ENCODE results near the gene TCF12. TPM values are rescaled to one million over a fixed set of nuclear protein-coding genes. Genes with fewer than 3 reads are reported as not detected.
A peak's percentile ranks its signal among the peaks of the same experiment; 100 is the strongest.

The TCF12 gene
- total RNA-seq, 1 donor from 2014 or later, result 106 TPM

DNA sequence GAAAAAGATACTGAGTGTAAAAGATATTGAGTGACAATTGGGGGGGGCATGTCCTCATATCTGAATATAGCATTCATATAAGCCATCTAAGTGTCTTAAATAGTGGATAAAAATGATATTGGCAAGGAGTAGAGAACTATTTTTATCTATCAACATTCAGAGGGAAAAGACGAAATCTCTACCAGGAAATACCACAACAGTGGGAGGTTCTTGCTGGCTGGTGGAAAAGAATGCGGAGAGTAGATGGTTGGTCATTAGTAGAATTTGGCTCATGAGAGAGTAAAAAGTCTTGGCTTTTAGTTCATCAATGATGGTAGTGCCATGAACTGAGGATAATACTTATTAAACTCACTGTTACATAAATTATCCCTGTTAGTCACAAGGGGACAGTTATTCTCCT lies 4.8 kb upstream of the TCF12 start:
- peaks cover 32% of the 10 kb centered on the region for H3K4me1 Mint-ChIP-seq (ENCODE audit: low read depth)
- H3K9me3 Mint-ChIP-seq (ENCODE audit: low read depth), result no peaks in the 10 kb centered on the region
- H3K36me3 Mint-ChIP-seq (ENCODE audit: low read depth), result no peaks in the 10 kb centered on the region
- no peak for DNase-seq (ENCODE audit: low spot score)
- H3K27me3 Mint-ChIP-seq (ENCODE audit: low read depth), result no peaks in the 10 kb centered on the region
- H3K27ac Mint-ChIP-seq (ENCODE audit: unreplicated experiment), result peak overlapping the region; percentile 82
- H3K4me3 Mint-ChIP-seq (ENCODE audit: unreplicated experiment), result peak overlapping the region; percentile 10
- TF ChIP-seq, protein P1, sequence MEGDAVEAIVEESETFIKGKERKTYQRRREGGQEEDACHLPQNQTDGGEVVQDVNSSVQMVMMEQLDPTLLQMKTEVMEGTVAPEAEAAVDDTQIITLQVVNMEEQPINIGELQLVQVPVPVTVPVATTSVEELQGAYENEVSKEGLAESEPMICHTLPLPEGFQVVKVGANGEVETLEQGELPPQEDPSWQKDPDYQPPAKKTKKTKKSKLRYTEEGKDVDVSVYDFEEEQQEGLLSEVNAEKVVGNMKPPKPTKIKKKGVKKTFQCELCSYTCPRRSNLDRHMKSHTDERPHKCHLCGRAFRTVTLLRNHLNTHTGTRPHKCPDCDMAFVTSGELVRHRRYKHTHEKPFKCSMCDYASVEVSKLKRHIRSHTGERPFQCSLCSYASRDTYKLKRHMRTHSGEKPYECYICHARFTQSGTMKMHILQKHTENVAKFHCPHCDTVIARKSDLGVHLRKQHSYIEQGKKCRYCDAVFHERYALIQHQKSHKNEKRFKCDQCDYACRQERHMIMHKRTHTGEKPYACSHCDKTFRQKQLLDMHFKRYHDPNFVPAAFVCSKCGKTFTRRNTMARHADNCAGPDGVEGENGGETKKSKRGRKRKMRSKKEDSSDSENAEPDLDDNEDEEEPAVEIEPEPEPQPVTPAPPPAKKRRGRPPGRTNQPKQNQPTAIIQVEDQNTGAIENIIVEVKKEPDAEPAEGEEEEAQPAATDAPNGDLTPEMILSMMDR (IDR thresholded peaks at IDR 0.05), result no peak

DNA sequence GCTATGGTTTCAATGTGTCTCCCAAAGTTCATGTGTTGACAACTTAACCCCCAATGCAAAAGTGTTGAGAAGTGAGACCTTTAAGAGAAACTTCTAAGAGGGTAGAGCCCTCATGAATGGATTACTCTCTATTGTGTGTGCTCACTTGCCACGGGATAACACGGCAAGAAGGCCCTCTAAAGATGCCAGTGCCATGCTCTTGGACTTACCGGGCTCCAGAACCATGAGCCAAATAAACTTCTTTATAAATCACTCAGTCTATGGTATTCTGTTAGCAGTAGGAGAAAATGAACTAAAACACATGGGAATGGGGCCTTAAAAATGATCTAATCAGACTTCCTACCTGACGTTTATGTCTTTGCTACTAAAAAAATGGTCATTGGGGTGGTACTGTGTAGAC lies 2.6 kb upstream of the TCF12 start:
- H3K27ac Mint-ChIP-seq (ENCODE audit: unreplicated experiment), result no peak overlapping the region
- no peaks in the 10 kb centered on the region for H3K9me3 Mint-ChIP-seq (ENCODE audit: low read depth)
- peaks cover 44% of the 10 kb centered on the region for H3K4me1 Mint-ChIP-seq (ENCODE audit: low read depth)
- DNase-seq (ENCODE audit: low spot score), result no peak
- no peak overlapping the region for H3K4me3 Mint-ChIP-seq (ENCODE audit: unreplicated experiment)
- no peaks in the 10 kb centered on the region for H3K27me3 Mint-ChIP-seq (ENCODE audit: low read depth)
- TF ChIP-seq, protein P1 (IDR thresholded peaks at IDR 0.05), result no peak
- peaks cover 2% of the 10 kb centered on the region for H3K36me3 Mint-ChIP-seq (ENCODE audit: low read depth)

DNA sequence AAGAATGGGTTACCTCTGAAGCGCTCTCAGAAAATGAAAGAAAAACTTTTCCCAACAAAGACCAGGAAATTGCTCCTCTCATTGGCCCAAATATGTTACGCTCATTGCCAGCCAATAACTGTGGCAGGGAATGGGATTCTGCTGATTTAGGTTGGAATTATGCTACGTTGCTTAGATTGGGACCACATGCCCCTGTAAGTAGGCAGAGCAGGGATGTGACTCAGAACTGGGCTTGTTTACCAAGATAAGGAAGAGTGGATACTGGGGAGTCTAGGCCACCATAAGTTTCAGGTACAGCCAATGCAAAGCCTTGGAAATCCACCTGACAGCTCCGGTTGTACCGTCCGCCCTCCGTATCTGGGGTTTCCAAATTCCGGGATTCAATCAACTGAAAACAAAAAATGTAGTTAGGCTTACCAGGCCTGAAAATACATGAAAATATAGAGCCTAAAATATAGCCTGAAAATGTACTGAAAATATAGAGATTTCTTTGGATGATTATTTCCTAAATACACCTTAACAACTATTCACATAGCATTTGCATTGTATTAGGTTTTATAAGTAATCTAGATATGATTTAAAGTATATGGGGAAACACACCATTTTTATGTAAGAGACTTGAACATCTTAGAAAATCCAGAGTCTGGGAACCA lies 1.5 kb upstream of the TCF12 start:
- H3K4me3 Mint-ChIP-seq (ENCODE audit: unreplicated experiment), result peak overlapping the region; percentile 12
- TF ChIP-seq, protein P1 (IDR thresholded peaks at IDR 0.05), result no peak
- H3K4me1 Mint-ChIP-seq (ENCODE audit: low read depth), result peaks cover 45% of the 10 kb centered on the region
- no peak for DNase-seq (ENCODE audit: low spot score)
- no peaks in the 10 kb centered on the region for H3K27me3 Mint-ChIP-seq (ENCODE audit: low read depth)
- H3K9me3 Mint-ChIP-seq (ENCODE audit: low read depth), result no peaks in the 10 kb centered on the region
- no peak overlapping the region for H3K27ac Mint-ChIP-seq (ENCODE audit: unreplicated experiment)
- H3K36me3 Mint-ChIP-seq (ENCODE audit: low read depth), result peaks cover 2% of the 10 kb centered on the region

DNA sequence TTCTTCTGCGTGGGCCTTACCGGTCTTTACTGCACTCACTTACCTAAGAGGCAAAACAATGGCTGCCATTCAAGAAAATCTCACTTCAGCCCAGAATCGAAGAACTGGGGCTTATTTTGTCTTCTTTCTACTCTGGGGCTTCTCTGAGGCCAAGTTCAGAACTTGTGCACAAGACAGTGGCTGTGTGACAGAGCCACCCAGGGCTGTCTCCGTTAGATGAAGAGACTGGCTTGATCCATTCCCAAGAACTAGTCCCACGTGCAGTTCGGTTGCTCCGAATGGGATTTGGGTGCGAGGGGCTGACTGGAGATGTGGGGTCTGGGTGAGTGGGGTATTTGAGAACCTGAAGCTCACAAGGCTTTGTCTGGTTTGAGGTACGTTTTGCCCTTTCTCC lies 795 bp upstream of the TCF12 start:
- no peaks in the 10 kb centered on the region for H3K27me3 Mint-ChIP-seq (ENCODE audit: low read depth)
- H3K36me3 Mint-ChIP-seq (ENCODE audit: low read depth), result peaks cover 2% of the 10 kb centered on the region
- H3K4me3 Mint-ChIP-seq (ENCODE audit: unreplicated experiment), result peak overlapping the region; percentile 79
- no peaks in the 10 kb centered on the region for H3K9me3 Mint-ChIP-seq (ENCODE audit: low read depth)
- TF ChIP-seq, protein P1 (IDR thresholded peaks at IDR 0.05), result no peak
- DNase-seq (ENCODE audit: low spot score), result no peak
- H3K27ac Mint-ChIP-seq (ENCODE audit: unreplicated experiment), result peak overlapping the region; percentile 85
- H3K4me1 Mint-ChIP-seq (ENCODE audit: low read depth), result peaks cover 51% of the 10 kb centered on the region

DNA sequence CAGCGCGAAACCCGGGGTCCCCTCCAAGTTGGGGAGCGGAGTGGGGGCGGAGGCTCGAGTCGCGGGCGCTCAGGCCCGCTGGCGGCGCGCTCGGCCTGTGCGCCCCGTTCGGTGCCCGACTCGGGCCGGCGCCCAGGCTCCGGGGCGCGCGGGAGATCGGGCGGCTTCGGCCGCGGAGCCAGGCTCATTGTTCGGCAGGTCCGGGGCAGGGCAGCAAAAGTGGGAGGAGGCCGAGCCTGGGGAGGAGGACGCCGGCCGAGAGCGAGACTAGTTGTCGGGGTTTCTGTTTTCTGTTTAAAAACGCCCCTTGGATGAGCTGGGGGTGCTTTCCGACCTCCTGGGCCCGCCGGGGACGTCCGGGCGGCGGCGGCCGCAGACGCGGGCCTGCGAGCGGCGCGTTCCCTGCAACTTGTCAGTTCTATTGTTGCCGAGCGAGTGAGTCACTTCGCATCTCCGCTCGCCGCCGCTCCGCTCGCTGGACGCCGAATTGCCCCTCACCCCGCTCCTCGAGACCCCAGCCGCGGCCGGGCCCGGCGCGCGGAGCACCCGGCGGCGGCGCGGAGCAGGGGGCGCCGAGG lies 676 bp downstream of the TCF12 start:
- Mint-ChIP-seq H3K4me3 (ENCODE audit: unreplicated experiment) (peak overlapping the region; percentile 91), H3K36me3 (ENCODE audit: low read depth) (peaks cover 5% of the 10 kb centered on the region), H3K4me1 (ENCODE audit: low read depth) (peaks cover 52% of the 10 kb centered on the region), H3K9me3 (ENCODE audit: low read depth) (no peaks in the 10 kb centered on the region), H3K27ac (ENCODE audit: unreplicated experiment) (no peak overlapping the region), H3K27me3 (ENCODE audit: low read depth) (no peaks in the 10 kb centered on the region)
- no peak for DNase-seq (ENCODE audit: low spot score)
- TF ChIP-seq, protein P1 (IDR thresholded peaks at IDR 0.05), result no peak

All from chondrocyte (in vitro differentiated cells).